22Rv1 (cell line): Measurements from ENCODE around the gene KLHL25.

Experiments used
- H3K27ac ChIP-seq: fragments of 450-650 bp; 2 replicates; pipeline ENCODE4 v1.5.1; 2017
- CTCF ChIP-seq: fragments of 450-650 bp; IDR thresholded peaks from 2 replicates; pipeline ENCODE4 v1.5.1; 2017; ENCODE audit warnings: mild to moderate bottlenecking
- ZFX ChIP-seq: fragments of 450-650 bp; IDR thresholded peaks from 2 replicates; pipeline ENCODE4 v1.6.1; 2017; ENCODE audit warnings: antibody characterized with exemption, borderline replicate concordance

KLHL25 gene

GRCh38 chr15:85749261-85750151 is 45.2 kb downstream of the KLHL25 start:
- TF ChIP-seq ZFX, result no peak
- no peak overlapping the region for H3K27ac ChIP-seq

- no peak overlapping the region for H3K27ac ChIP-seq
- no peak for TF ChIP-seq ZFX
- no peak for TF ChIP-seq CTCF
Measured at GRCh38 chr15:85748729-85749128, 46.0 kb downstream of the KLHL25 start.

GRCh38 chr15:85748176-85748575 is 46.5 kb downstream of the KLHL25 start:
- TF ChIP-seq CTCF (no peak), ZFX (no peak)
- H3K27ac ChIP-seq, result no peak overlapping the region

GRCh38 chr15:85746641-85747040 is 48.1 kb downstream of the KLHL25 start:
- TF ChIP-seq CTCF, result no peak
- TF ChIP-seq ZFX, result no peak
- H3K27ac ChIP-seq, result no peak overlapping the region

- H3K27ac ChIP-seq, result no peak overlapping the region
- TF ChIP-seq ZFX (no peak), CTCF (no peak)
Measured at GRCh38 chr15:85745525-85746150, 49.1 kb downstream of the KLHL25 start.

GRCh38 chr15:85745023-85745422 is 49.7 kb downstream of the KLHL25 start:
- TF ChIP-seq CTCF (no peak), ZFX (no peak)
- no peak overlapping the region for H3K27ac ChIP-seq

- TF ChIP-seq CTCF, result no peak
- TF ChIP-seq ZFX, result no peak
Measured at GRCh38 chr15:85744579-85744978, 50.1 kb downstream of the KLHL25 start.

More at GRCh38 chr15:85744579-85744978, 50.1 kb downstream of the KLHL25 start:
- H3K27ac ChIP-seq, result no peak overlapping the region
